Rectal smooth muscle tissue (tissue), 1 donor: ENCODE measurements around the gene MAST2.

Experiments
- H3K27ac ChIP-seq: one replicate; pipeline ENCODE4 v1.7.0; 2013; ENCODE audit warnings: low read depth, low read length, inconsistent platforms
- H3K27me3 ChIP-seq: one replicate; pipeline ENCODE4 v1.7.0; 2013; ENCODE audit warnings: low read length; ENCODE audit not compliant: control insufficient read depth, insufficient read depth
- H3K36me3 ChIP-seq: one replicate; pipeline ENCODE4 v1.7.0; 2013; ENCODE audit warnings: low read length; ENCODE audit not compliant: control insufficient read depth, insufficient read depth
- H3K4me1 ChIP-seq: one replicate; pipeline ENCODE4 v1.7.0; 2013; ENCODE audit warnings: low read length; ENCODE audit not compliant: control insufficient read depth, insufficient read depth
- H3K4me3 ChIP-seq: one replicate; pipeline ENCODE4 v1.7.0; 2013; ENCODE audit warnings: low read length
- H3K9ac ChIP-seq: one replicate; pipeline ENCODE4 v1.7.0; 2013; ENCODE audit warnings: low read length

The MAST2 gene

DNA sequence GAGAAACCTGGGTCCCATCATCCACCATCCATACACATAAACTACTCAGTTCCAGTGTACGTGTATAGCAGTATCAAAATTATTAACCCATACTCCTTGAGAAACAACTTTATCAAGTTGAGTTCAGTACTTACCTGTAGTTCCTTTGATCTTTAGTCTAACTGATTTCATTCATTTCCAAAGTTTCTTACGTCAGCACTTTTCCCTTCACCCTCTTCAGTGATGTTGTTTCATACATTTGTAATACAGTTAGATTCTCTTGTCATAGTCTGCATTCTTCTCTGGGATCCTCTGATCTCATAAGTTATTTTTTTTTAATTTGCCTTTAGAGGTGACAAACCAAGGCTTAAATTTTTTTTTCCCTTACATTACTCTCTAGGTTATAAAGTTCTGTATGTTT lies 185.8 kb downstream of the MAST2 start:
- H3K9ac ChIP-seq = no peak overlapping the region
- no peaks in the 10 kb centered on the region for H3K27me3 ChIP-seq
- no peaks in the 10 kb centered on the region for H3K4me1 ChIP-seq
- no peak overlapping the region for H3K27ac ChIP-seq
- H3K36me3 ChIP-seq = no peaks in the 10 kb centered on the region
- H3K4me3 ChIP-seq = no peak overlapping the region

DNA sequence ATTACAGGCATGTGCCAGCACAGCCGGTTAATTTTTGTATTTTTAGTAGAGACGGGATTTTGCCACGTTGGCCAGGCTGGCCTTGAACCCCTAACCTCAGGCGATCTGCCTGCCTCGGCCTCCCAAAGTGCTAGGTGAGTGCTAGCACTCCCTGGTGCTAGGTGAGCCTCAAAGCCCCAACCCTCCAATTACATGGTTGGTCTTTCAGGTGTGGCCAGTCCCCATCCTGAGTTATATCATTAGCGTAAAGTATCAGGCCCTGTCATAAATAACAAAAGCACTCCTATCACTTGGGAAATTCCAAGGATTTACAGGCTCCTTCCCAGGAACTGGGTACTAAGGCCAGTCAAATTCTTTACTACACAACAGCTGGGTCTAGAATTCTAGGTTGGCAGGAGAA lies 191.0 kb downstream of the MAST2 start:
- Histone ChIP-seq H3K27me3 (no peaks in the 10 kb centered on the region), H3K4me3 (no peak overlapping the region), H3K36me3 (no peaks in the 10 kb centered on the region), H3K9ac (no peak overlapping the region), H3K4me1 (no peaks in the 10 kb centered on the region), H3K27ac (no peak overlapping the region)

DNA sequence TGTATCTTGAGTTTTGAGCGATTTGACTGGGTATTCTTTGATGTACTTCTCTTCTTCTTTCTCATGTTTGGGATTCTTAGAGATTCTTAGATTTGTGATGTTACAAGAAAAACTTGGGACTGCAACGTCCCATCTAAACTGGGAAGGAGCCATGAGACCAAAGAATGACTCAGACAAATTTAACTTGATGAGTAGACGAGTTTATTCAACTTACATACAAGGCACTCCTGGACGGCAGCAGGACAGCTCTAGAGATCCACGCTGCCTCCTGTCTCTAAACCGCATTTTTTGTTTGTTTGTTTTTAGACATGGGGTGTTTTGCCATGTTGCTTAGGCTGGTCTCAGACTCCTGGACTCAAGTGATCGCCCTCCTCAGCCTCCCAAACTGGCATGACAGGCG lies 191.9 kb downstream of the MAST2 start:
- Histone ChIP-seq H3K27me3 (no peaks in the 10 kb centered on the region), H3K36me3 (peaks cover 2% of the 10 kb centered on the region), H3K9ac (no peak overlapping the region), H3K4me1 (no peaks in the 10 kb centered on the region), H3K4me3 (no peak overlapping the region), H3K27ac (no peak overlapping the region)

DNA sequence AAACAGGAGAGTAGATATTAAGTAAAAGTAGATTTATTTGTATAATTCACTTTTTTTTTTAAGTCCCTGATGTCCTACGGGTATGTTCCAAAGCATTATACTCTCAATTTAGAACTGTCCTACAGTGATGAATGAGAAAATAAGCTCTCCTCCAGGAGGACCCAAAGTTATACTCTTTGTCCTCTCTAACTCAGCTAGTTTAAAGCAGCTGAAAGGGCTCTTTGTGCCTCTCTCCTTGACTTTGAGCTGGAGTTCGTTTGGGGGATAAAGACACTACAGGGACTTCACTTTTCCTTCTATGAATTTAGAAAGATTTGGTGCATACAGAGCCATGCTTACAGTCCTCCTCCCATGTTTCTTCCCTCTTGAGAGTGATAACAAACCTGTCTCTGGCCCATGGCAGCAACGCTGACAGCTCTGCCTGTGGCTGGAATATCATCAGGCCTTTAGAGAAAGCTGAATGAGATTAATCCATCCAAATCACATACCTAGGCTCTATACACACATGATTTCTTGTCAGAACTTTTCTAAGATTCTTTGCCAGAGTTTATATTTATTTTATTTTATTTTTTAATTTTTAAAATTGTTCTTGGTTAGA lies 194.7 kb downstream of the MAST2 start:
- no peak overlapping the region for H3K9ac ChIP-seq
- H3K27ac ChIP-seq = no peak overlapping the region
- no peaks in the 10 kb centered on the region for H3K4me1 ChIP-seq
- no peaks in the 10 kb centered on the region for H3K27me3 ChIP-seq
- no peak overlapping the region for H3K4me3 ChIP-seq
- peaks cover 2% of the 10 kb centered on the region for H3K36me3 ChIP-seq

DNA sequence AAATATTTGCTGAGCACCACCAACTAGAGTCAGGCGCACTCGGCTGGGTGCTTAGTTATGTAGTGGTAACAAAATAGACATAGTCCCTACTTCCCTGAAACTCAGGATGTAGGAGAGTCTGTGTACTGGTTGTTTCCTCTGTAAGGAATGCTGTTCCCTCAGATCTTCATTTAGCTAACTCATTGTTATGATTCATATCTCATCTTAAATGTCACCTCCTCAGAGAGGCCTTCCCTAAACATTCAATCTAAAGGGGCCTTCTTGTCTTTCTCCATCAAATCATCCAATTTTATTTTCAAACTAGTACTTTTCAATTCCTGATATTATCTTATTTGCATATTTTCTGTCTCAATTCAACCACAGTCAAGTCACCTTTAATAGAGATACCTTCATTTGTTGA lies 196.1 kb downstream of the MAST2 start:
- Histone ChIP-seq H3K4me1 (no peaks in the 10 kb centered on the region), H3K27ac (no peak overlapping the region)

DNA sequence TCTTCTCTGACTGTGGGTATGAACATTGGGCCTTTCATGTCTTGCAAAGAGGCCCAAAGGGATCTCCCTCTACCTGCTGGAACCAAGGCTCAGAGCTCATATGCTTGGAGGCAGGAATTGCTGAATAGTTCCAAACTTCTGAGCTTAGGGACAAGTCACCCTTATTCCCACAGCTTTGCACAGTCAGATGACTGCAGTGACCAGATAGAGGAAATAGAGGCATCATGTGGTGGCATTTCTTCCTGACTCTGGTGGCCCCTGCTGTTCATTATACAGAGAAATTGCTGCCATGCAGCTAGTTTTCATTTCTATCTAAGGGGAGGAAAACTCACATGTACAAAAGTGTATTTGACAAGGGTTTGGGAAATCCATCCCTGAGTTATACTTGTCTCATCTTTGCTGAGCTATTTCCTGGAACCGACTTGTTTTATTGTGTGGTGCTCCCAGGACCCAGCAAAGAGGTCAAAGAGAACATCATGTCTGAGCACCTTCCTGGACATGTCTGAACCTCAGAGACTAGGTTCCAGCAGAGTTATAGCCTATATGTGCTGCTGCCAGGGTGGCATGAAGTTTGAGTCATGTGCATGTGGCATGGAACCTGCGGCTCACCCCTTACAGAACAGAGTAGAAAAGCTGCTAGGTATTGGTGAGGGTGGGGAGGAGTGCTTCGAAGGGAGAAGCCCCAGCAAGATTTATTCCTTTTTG lies 197.8 kb downstream of the MAST2 start:
- no peak overlapping the region for H3K9ac ChIP-seq
- H3K27me3 ChIP-seq = no peaks in the 10 kb centered on the region
- H3K4me3 ChIP-seq = no peak overlapping the region
- H3K36me3 ChIP-seq = peaks cover 2% of the 10 kb centered on the region
- H3K27ac ChIP-seq = no peak overlapping the region
- no peaks in the 10 kb centered on the region for H3K4me1 ChIP-seq

More for the DNA sequence above, 196.1 kb downstream of the MAST2 start:
- Histone ChIP-seq H3K36me3 (peaks cover 2% of the 10 kb centered on the region), H3K4me3 (no peak overlapping the region), H3K9ac (no peak overlapping the region), H3K27me3 (no peaks in the 10 kb centered on the region)

DNA sequence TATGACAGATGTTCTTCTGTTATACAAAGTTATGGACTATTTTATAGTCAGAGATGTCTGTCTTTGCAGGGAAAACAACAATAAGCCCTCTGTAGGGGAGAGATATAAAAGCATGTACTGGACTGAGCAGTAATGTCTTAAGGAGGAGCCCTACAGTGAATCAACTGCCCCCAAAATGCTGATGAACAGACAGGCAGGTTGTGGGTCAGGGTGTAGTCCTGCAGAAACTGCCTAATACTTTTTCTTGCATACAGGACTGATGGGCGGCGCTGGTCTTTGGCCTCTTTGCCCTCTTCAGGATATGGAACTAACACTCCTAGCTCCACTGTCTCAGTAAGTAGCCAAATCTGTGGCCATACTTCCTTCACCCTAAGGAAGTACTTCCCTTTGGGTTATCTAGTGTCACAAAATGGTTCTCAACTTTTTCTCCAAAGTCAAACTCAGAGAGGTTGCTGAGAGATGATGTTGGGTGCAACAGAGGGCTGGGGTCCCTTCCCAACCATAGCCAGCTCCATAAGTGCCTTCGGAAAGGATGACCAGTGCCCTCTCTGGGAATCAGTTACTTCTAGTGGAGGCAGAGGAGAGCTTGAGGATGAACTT lies 199.2 kb downstream of the MAST2 start:
- Histone ChIP-seq H3K4me3 (no peak overlapping the region), H3K27me3 (no peaks in the 10 kb centered on the region), H3K36me3 (peaks cover 2% of the 10 kb centered on the region), H3K27ac (no peak overlapping the region), H3K9ac (no peak overlapping the region), H3K4me1 (no peaks in the 10 kb centered on the region)

DNA sequence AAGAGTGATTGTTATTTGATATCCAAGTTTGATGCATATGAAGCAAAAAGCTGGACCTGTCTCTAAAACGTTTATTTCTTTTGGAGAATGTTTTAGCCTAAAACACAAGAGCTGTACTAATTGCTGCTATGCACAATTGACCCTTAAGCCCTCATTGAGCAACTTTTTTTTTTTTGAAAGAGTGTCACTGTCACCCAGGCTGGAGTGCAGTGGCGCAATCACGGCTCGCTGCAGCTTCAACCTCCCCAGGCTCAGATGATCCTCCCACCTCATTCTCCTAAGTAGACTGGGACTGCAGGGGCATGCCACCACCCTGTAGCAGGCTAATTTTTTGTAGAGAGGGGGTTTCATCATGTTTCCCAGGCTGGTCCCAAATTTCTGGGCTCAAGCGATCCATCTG lies 199.9 kb downstream of the MAST2 start:
- Histone ChIP-seq H3K27me3 (no peaks in the 10 kb centered on the region), H3K27ac (no peak overlapping the region), H3K9ac (no peak overlapping the region), H3K4me1 (no peaks in the 10 kb centered on the region), H3K36me3 (peaks cover 3% of the 10 kb centered on the region), H3K4me3 (no peak overlapping the region)

DNA sequence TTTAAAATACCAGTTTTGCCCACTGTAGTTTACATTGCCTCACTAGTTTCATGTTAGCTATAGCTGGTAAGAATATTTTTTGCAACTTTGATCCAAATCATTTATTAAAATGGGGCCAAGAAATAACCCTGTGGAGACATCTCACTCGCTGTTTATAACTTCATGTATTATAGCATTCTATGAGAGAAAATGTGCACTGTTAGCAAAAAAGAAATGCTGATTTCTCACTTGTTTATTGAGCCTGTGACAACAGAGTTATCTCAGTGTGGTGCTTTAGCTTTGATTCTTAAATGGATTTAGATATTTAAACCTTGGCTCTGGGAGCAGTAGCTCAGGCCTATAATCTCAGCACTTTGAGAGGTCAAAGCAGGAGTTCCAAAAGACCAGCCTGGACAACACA lies 201.1 kb downstream of the MAST2 start:
- Histone ChIP-seq H3K9ac (no peak overlapping the region), H3K4me1 (no peaks in the 10 kb centered on the region), H3K36me3 (peaks cover 7% of the 10 kb centered on the region), H3K27ac (no peak overlapping the region), H3K27me3 (no peaks in the 10 kb centered on the region), H3K4me3 (no peak overlapping the region)

DNA sequence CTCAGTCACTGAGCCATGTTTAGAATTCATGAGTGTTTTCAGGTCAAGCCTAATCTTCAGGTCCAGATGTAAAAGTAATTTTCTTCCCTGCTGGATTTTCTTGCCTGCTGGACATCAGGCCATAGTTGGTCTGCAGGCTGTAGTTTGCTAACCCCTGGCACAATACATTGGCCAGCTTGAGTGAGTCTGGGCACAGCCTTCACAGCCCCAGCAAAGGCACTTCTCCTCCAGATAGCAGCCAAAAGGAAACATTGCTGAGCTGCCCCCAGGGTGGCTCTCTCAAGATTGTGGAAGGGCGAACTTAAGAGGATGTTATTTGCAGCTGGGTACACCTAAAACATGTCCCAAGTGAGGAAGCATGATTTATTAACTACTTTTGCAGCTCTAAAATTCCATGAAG lies 202.2 kb downstream of the MAST2 start:
- no peak overlapping the region for H3K9ac ChIP-seq
- H3K27ac ChIP-seq = no peak overlapping the region
- peaks cover 5% of the 10 kb centered on the region for H3K36me3 ChIP-seq
- no peak overlapping the region for H3K4me3 ChIP-seq
- H3K4me1 ChIP-seq = no peaks in the 10 kb centered on the region
- no peaks in the 10 kb centered on the region for H3K27me3 ChIP-seq

DNA sequence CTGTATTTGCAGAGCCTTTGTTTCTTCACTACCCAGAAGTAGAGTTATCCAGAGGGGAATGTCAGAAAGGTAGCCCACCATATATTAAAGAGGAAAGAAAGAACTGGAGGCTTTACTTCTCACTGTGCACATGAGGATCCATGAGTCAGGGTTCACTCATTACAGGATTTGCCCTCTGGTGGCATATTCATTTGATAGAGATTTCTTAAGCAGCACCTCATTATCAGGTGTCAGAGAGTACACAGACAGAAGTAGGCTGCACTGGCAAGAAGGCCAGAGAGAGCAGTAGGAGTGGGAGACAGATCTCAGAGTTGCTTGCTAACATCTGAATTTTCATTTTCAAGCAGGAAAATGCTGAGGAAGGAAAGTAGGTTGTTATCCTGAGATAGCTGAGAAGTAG lies 205.2 kb downstream of the MAST2 start:
- peaks cover 10% of the 10 kb centered on the region for H3K36me3 ChIP-seq
- no peaks in the 10 kb centered on the region for H3K27me3 ChIP-seq
- no peak overlapping the region for H3K4me3 ChIP-seq
- H3K9ac ChIP-seq = no peak overlapping the region
- H3K4me1 ChIP-seq = no peaks in the 10 kb centered on the region
- no peak overlapping the region for H3K27ac ChIP-seq

DNA sequence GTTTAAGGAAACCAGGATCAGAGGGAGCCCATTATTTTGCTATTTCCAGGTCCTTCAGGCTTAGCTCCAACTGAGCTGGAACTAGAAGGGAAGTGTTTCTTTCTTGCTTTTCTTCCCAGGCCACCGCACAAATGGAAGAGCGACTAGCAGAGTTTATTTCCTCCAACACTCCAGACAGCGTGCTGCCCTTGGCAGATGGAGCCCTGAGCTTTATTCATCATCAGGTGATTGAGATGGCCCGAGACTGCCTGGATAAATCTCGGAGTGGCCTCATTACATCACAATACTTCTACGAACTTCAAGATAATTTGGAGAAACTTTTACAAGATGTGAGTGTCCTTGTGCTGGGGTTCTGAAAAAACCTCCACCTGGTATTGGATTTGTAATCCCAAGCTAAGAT lies 207.2 kb downstream of the MAST2 start:
- Histone ChIP-seq H3K4me1 (no peaks in the 10 kb centered on the region), H3K36me3 (peaks cover 10% of the 10 kb centered on the region), H3K27me3 (no peaks in the 10 kb centered on the region), H3K9ac (no peak overlapping the region), H3K4me3 (no peak overlapping the region), H3K27ac (no peak overlapping the region)
